Coronary artery (tissue), 2 donors: Measurements from ENCODE around the gene PIGU.

Experiments used
- DNase-seq: peaks from one replicate; pipeline ENCODE4 v3.0.0-alpha.2; 2017; ENCODE audit warnings: low spot score
- H3K27ac ChIP-seq, 2 donors: fragments of 200-600 bp; sonication (generic); one replicate each; pipeline ENCODE4 v1.5.1; 2016 to 2019
- H3K4me3 ChIP-seq: fragments of 200-600 bp; sonication (generic); 2 replicates; pipeline ENCODE4 v1.5.1; 2016; ENCODE audit warnings: mild to moderate bottlenecking, moderate library complexity
- TF ChIP-seq, protein P1 (sequence below): fragments of 200-600 bp; sonication (generic); IDR thresholded peaks from one replicate; pipeline ENCODE4 v1.5.1; 2019; ENCODE audit warnings: antibody characterized with exemption

The PIGU gene

DNA sequence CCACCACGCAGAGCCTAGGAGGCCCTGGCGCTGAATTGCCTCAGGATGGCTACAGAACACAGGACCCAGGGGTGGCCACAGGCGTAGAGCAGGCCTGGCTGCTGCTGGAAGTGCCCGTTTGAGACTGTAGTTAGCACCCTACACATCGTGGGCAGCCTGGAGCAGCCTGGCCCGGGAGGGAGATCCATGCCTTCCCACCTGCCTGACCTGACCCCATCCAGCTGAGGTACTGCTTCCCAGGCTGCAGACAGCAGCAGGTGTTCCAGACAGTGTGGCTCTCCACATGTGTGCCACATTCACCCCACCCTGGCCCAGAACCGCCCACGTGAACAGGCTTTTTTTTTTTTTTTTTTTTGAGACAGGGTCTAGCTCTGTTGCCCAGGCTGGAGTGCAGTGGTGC, 139.2 kb downstream of the PIGU start:
- TF ChIP-seq, protein P1, sequence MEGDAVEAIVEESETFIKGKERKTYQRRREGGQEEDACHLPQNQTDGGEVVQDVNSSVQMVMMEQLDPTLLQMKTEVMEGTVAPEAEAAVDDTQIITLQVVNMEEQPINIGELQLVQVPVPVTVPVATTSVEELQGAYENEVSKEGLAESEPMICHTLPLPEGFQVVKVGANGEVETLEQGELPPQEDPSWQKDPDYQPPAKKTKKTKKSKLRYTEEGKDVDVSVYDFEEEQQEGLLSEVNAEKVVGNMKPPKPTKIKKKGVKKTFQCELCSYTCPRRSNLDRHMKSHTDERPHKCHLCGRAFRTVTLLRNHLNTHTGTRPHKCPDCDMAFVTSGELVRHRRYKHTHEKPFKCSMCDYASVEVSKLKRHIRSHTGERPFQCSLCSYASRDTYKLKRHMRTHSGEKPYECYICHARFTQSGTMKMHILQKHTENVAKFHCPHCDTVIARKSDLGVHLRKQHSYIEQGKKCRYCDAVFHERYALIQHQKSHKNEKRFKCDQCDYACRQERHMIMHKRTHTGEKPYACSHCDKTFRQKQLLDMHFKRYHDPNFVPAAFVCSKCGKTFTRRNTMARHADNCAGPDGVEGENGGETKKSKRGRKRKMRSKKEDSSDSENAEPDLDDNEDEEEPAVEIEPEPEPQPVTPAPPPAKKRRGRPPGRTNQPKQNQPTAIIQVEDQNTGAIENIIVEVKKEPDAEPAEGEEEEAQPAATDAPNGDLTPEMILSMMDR: no peak
- no peak for DNase-seq
- H3K4me3 ChIP-seq: no peak overlapping the region
- H3K27ac ChIP-seq: no peak overlapping the region

DNA sequence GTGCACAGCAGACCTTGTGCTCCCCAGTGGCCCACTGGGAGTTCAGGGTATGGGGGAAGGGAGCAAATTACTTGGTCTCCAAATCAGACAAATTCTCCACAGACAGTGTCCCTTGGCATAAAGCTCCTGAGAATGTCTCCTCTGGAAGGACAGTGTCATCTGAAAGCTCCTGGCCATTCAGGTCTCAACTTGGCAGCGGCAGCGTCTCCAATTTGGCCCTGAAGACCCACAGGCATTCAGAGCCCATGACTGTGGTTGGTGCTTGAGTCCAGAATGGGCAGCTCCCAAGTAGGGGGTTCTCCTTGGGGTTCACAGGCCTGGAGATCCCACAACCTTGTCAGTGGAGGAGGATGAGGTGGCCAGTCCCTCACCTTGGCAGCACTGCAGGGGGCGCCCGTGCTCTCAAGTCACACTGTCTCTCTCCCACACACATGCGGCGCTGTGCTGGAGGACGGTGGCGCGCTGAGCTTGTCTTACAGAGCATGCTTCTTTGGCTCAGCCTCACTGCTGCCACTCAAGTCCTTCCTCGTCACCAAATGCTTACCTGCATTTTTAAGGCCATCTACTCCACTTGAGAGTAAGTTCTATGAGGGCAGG, 140.0 kb downstream of the PIGU start:
- Histone ChIP-seq H3K27ac (no peak overlapping the region), H3K4me3 (no peak overlapping the region)
- no peak for DNase-seq
- TF ChIP-seq, protein P1: no peak

DNA sequence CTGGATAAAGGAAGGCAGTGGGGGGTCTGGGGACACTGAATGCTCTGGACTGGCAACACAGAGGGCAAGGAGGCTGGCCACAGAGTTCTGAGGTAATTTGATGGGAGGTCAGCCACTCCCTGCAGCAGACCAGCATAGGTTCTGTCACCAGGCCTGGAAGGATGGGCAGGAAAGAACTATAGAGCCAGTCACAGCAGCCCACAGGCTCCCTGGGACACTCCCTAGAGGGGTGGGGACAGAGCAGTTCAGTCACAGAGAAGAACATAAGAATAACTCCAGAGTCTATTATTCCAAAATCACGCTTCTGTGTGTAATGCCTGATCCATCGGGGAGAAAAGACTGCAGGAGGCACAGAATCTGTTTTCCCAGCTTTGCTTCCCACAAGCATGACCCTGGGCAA, 141.0 kb downstream of the PIGU start:
- DNase-seq: no peak
- Histone ChIP-seq H3K4me3 (no peak overlapping the region), H3K27ac (no peak overlapping the region)
- TF ChIP-seq, protein P1: no peak

DNA sequence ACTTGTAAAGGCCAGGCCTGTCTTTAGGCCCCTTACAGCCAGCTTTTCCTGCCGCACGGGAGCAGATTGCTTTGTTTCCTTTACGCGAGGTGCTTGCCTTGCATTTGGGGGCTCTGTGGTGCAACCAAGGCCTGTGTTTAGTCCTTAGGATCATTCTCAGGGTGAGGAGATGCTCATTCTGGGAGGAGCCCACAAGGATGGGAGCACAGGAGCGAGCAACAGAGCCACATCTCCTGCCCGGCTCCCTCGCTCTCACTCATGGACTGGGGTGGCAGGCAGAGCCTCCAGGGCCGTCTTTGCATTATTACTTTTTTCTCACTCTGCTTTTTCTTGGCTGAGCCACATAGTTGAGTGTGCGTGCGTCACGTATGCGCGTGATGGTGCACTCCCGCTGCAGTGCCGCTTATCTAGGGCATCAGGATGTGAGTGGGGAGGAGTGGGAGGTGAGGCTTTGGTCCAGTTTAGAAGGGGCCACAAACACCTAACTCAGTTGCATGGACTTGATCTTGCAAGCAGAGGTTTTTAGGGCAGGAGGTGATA, 141.5 kb downstream of the PIGU start:
- TF ChIP-seq, protein P1: no peak
- no peak overlapping the region for H3K4me3 ChIP-seq
- H3K27ac ChIP-seq: no peak overlapping the region
- no peak for DNase-seq

DNA sequence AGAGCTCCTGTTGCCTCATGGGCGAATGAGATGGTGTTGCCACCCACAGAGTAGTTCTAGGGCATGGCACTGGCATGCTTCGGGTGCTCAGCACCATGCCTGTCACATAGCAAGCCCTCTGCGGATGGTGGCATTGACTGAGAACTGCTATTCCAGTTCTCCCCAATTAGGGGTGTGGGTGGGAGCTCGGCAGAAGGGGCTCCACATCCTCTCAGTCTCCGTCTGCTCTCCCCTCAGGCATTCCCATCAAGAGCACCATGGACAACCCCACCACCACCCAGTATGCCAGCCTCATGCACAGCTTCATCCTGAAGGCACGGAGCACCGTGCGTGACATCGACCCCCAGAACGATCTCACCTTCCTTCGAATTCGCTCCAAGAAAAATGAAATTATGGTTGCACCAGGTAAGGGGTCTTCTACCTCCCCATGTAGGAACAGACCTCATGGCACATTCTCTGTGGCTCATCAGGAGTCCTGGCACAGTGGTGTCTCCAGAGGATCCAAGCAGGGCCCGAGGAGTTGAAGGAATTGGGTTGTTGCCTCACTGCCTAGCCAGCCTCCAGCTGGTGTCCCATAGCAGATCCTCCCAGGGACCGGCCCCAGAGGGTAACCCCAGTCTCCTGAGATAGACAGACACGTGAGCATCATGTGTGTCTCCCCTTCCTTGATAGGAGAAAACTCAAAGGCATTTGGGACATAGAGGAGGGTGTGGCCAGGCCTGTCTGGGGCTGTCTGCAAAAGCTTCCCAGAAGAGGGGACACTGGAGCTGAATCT, 142.3 kb downstream of the PIGU start:
- Histone ChIP-seq H3K4me3 (no peak overlapping the region), H3K27ac (no peak overlapping the region)
- DNase-seq: no peak
- TF ChIP-seq, protein P1: no peak

DNA sequence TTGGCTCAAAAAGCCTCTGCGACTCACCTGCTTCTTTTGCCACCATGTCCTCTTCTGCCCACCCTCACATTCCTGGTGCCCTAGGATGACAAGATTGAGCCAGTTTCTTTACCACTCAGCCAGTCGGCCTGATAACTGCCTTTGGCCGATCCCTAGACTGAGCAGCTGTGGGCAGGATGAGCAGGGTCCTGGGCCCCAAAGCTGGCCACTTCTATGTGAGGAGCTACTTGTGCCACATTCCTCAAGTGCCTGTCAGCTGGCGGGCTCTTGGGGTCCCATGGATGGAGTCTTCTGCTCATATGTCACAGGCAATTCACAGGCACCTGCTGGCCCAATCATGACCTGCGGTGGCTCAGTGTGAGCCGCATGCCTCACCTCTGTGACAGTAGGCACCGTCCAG, 144.1 kb downstream of the PIGU start:
- no peak for DNase-seq

More for the DNA sequence above, 144.1 kb downstream of the PIGU start:
- TF ChIP-seq, protein P1: no peak
- no peak overlapping the region for H3K27ac ChIP-seq
- no peak overlapping the region for H3K4me3 ChIP-seq
